Lower leg skin (tissue), 3 donors: Measurements from ENCODE around the gene SSH2.

ENCODE experiments used
- POLR2A ChIP-seq, 2 donors: fragments of 450-650 bp; IDR thresholded peaks; one replicate each; pipeline ENCODE4 v1.6.1; 2016 to 2017; ENCODE audit warnings: antibody characterized with exemption in 2 of 2, mild to moderate bottlenecking in 1 of 2, moderate library complexity in 1 of 2
- TF ChIP-seq, protein P1 (sequence below), 3 donors: fragments of 450-650 bp; IDR thresholded peaks; one replicate each; pipeline ENCODE4 v1.5.1; 2016; ENCODE audit warnings: antibody characterized with exemption in 3 of 3, mild to moderate bottlenecking in 3 of 3, moderate library complexity in 2 of 3

- TF ChIP-seq, protein P1, sequence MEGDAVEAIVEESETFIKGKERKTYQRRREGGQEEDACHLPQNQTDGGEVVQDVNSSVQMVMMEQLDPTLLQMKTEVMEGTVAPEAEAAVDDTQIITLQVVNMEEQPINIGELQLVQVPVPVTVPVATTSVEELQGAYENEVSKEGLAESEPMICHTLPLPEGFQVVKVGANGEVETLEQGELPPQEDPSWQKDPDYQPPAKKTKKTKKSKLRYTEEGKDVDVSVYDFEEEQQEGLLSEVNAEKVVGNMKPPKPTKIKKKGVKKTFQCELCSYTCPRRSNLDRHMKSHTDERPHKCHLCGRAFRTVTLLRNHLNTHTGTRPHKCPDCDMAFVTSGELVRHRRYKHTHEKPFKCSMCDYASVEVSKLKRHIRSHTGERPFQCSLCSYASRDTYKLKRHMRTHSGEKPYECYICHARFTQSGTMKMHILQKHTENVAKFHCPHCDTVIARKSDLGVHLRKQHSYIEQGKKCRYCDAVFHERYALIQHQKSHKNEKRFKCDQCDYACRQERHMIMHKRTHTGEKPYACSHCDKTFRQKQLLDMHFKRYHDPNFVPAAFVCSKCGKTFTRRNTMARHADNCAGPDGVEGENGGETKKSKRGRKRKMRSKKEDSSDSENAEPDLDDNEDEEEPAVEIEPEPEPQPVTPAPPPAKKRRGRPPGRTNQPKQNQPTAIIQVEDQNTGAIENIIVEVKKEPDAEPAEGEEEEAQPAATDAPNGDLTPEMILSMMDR (IDR thresholded peaks at IDR 0.05), result no peak
- no peak for TF ChIP-seq POLR2A (IDR thresholded peaks at IDR 0.05)
Measured at GRCh38 chr17:29587591-29587990, 342.4 kb downstream of the SSH2 start.
